ENCODE measurements around the gene SLC6A9. TPM values are rescaled to one million over a fixed set of nuclear protein-coding genes. Genes with fewer than 3 reads are reported as not detected.

SLC6A9 gene
- total RNA-seq, 1 experiment from 2014 or later = 30.1 TPM

GRCh38 chr1:43987159-43987902 is 43.9 kb downstream of the SLC6A9 start:
- Histone ChIP-seq H3K4ac (ENCODE audit: low read depth, low read length) (no peak overlapping the region), H4K20me1 (ENCODE audit: control insufficient read depth, insufficient read depth, insufficient read length) (no peaks in the 10 kb centered on the region), H3K9ac (ENCODE audit: extremely low read depth, insufficient read length, low read length) (no peak overlapping the region), H2AK5ac (ENCODE audit: insufficient read length, low read length) (no peak overlapping the region), H3K4me2 (ENCODE audit: insufficient read depth, insufficient read length, low read length) (no peak overlapping the region), H2BK15ac (ENCODE audit: low read depth, low read length) (no peak overlapping the region), H2BK5ac (ENCODE audit: insufficient read length, low read length) (no peak overlapping the region), H3T11ph (ENCODE audit: low read length) (no peak overlapping the region), H2AFZ (ENCODE audit: low read length) (no peak overlapping the region), H2BK12ac (ENCODE audit: insufficient read length, low read depth, low read length) (no peak overlapping the region), H3K23me2 (ENCODE audit: insufficient read length, low read depth, low read length, poor library complexity, severe bottlenecking) (peaks cover 10% of the 10 kb centered on the region), H4K91ac (ENCODE audit: insufficient read length, low read depth, low read length) (no peak overlapping the region), H2BK120ac (ENCODE audit: low read depth, low read length, poor library complexity, severe bottlenecking) (no peak overlapping the region), H3K27ac (ENCODE audit: insufficient read length, low read depth, low read length) (no peak overlapping the region), H3K4me1 (ENCODE audit: insufficient read depth, low read length) (no peaks in the 10 kb centered on the region), H3K18ac (ENCODE audit: insufficient read length, low read depth, low read length) (no peak overlapping the region), H3K27me3 (ENCODE audit: insufficient read depth, low read length) (no peaks in the 10 kb centered on the region), H3K23ac (ENCODE audit: insufficient read length, low read depth, low read length) (no peak overlapping the region), H3K14ac (ENCODE audit: insufficient read depth, low read length) (no peak overlapping the region), H2BK20ac (ENCODE audit: low read depth, low read length, poor library complexity, severe bottlenecking) (no peak overlapping the region), H4K5ac (ENCODE audit: insufficient read length, low read depth, low read length) (no peak overlapping the region), H3K9me3 (ENCODE audit: control insufficient read depth, low read depth, low read length) (no peaks in the 10 kb centered on the region), H4K8ac (replicated peaks; ENCODE audit: insufficient read length, low read depth, low read length) (no peak overlapping the region), H3K79me2 (ENCODE audit: insufficient read depth, low read length) (no peaks in the 10 kb centered on the region; the same call in 1 of the 2 replicates), H3K56ac (ENCODE audit: insufficient read length, low read depth, low read length) (no peak overlapping the region), H3K79me1 (ENCODE audit: insufficient read depth, low read depth, low read length, poor library complexity, severe bottlenecking) (no peaks in the 10 kb centered on the region)
- peaks cover 13 to 46% (median 36%) of the 10 kb centered on the region in 3 experiments; a peak in 6 of 7 replicates for H3K36me3 Mint-ChIP-seq (ENCODE audit: insufficient read depth in 1 of 3, low read depth in 3 of 3)
- H3K4me1 Mint-ChIP-seq = peaks cover 6 to 8% of the 10 kb centered on the region in 2 experiments
- no peak for TF ChIP-seq CTCF (conservative IDR thresholded peaks at IDR 0.05)
- no peak for DNase-seq
- no CpG with 5 or more reads among the region's 6 CpGs for whole genome bisulfite sequencing (ENCODE audit: extremely low coverage, insufficient read length, low lambda C conversion rate)
- no peak overlapping the region for H3K4me3 Mint-ChIP-seq
- no peaks in the 10 kb centered on the region for H3K9me3 Mint-ChIP-seq
- no peak overlapping the region; a peak in 1 of 7 replicates for H3K27ac Mint-ChIP-seq
- H3K27me3 Mint-ChIP-seq (ENCODE audit: low read depth) = peaks cover 3% of the 10 kb centered on the region

Data from H9 (cell line).